Gastroesophageal sphincter (tissue), 4 donors: ENCODE measurements around the gene TSPAN15. TPM values are rescaled to one million over a fixed set of nuclear protein-coding genes. Genes with fewer than 3 reads are reported as not detected.

Experiments used
- ATAC-seq: fragments of 150-250 bp; one replicate; pipeline ENCODE4 v1.9.1; 2016; ENCODE audit warnings: mild to moderate bottlenecking, moderate library complexity
- H3K27ac ChIP-seq, 4 donors: fragments of 200-600 bp; sonication (generic) in 3 of 4; 1 replicate in 3 of 4; 2 replicates in 1 of 4; pipeline ENCODE4 v1.5.1; 2016 to 2019
- H3K27me3 ChIP-seq: fragments of 200-600 bp; sonication (generic); one replicate; pipeline ENCODE4 v1.5.1; 2019
- H3K36me3 ChIP-seq, 2 donors: fragments of 200-600 bp; sonication (generic); one replicate each; pipeline ENCODE4 v1.5.1; 2019; ENCODE audit warnings: control low read depth in 1 of 2
- H3K4me1 ChIP-seq, 3 donors: fragments of 200-600 bp; sonication (generic); 1 replicate in 2 of 3; 2 replicates in 1 of 3; pipeline ENCODE4 v1.5.1; 2016 to 2019; ENCODE audit warnings: control low read depth in 2 of 3
- H3K4me3 ChIP-seq, 2 donors: fragments of 200-600 bp; sonication (generic); one replicate each; pipeline ENCODE4 v1.5.1; 2019; ENCODE audit warnings: mild to moderate bottlenecking in 1 of 2, moderate library complexity in 1 of 2
- H3K9me3 ChIP-seq, 3 donors: fragments of 200-600 bp; sonication (generic); one replicate each; pipeline ENCODE4 v1.5.1; 2017 to 2019; ENCODE audit warnings: control low read depth in 2 of 3
- CTCF ChIP-seq, 4 experiments: fragments of 200-600 bp in 2 of 4; fragments of 450-650 bp in 2 of 4; sonication (generic) in 1 of 4; IDR thresholded peaks; one replicate each; pipeline ENCODE4 v1.5.1; 2017 to 2019; ENCODE audit warnings: antibody characterized with exemption in 4 of 4, mild to moderate bottlenecking in 2 of 4, moderate library complexity in 2 of 4
- EP300 ChIP-seq: sonication (generic); formaldehyde crosslinking; IDR thresholded peaks from one replicate; pipeline ENCODE4 v1.6.1; 2017; ENCODE audit warnings: antibody characterized with exemption, mild to moderate bottlenecking
- POLR2A ChIP-seq, 2 donors: fragments of 450-650 bp; IDR thresholded peaks; one replicate each; pipeline ENCODE4 v1.6.1; 2017; ENCODE audit warnings: antibody characterized with exemption in 2 of 2, mild to moderate bottlenecking in 2 of 2, moderate library complexity in 1 of 2
- POLR2AphosphoS5 ChIP-seq: sonication (generic); formaldehyde crosslinking; IDR thresholded peaks from one replicate; pipeline ENCODE4 v1.6.1; 2017; ENCODE audit warnings: antibody characterized with exemption
- WGBS, 2 donors: methylation state at CpG; one replicate each; pipeline ENCODE4 v1.1.5; 2018; ENCODE audit warnings: low coverage in 1 of 2; 5-methylcytosine and 5-hydroxymethylcytosine counted together
- total RNA-seq, 4 donors: library from RNA; depleted of rRNA; stranded (reverse); fragments of >200 nt; gene quantifications; one replicate each; pipeline ENCODE4 v1.1.0, GENCODE V29; 2016

Gene TSPAN15
- total RNA-seq, 4 donors from 2014 or later = 51.9 to 66.7 (median 58.1) TPM

GRCh38 chr10:69497611-69498390 is 46.5 kb downstream of the TSPAN15 start:
- no peak overlapping the region for H3K4me3 ChIP-seq
- TF ChIP-seq POLR2A (IDR thresholded peaks at IDR 0.05) = no peak
- TF ChIP-seq EP300 = no peak
- TF ChIP-seq CTCF (IDR thresholded peaks at IDR 0.05) = no peak
- no peak for TF ChIP-seq POLR2AphosphoS5
- no peaks in the 10 kb centered on the region for H3K27me3 ChIP-seq
- H3K9me3 ChIP-seq = no peaks in the 10 kb centered on the region
- peaks cover 2 to 90% (median 9%) of the 10 kb centered on the region in 3 donors for H3K4me1 ChIP-seq
- peak overlapping the region in 3 of 4 donors; percentile 83 to 84 (median 83) for H3K27ac ChIP-seq
- ATAC-seq = no peak
- 58% methylated on average over 7 of the region's 11 CpGs; no CpG with 5 or more reads in 1 of the 2 donors for WGBS, 2 donors
- peaks cover 0 to 18% of the 10 kb centered on the region in 2 donors for H3K36me3 ChIP-seq

GRCh38 chr10:69498711-69499471 is 47.6 kb downstream of the TSPAN15 start:
- Histone ChIP-seq H3K27me3 (no peaks in the 10 kb centered on the region), H3K9me3 (no peaks in the 10 kb centered on the region), H3K36me3 (peaks cover 0 to 29% of the 10 kb centered on the region in 2 donors), H3K27ac (peak overlapping the region; percentile 52 to 84 (median 83)), H3K4me3 (no peak overlapping the region), H3K4me1 (peaks cover 2 to 79% (median 5%) of the 10 kb centered on the region in 3 donors)
- peak; percentile 73 for TF ChIP-seq POLR2AphosphoS5
- no peak for TF ChIP-seq EP300
- peak; percentile 68 for ATAC-seq
- WGBS, 2 donors = 50% methylated on average over 3 of the region's 10 CpGs; no CpG with 5 or more reads in 1 of the 2 donors

GRCh38 chr10:69499726-69500689 is 48.7 kb downstream of the TSPAN15 start:
- TF ChIP-seq POLR2A (IDR thresholded peaks at IDR 0.05) (no peak), POLR2AphosphoS5 (no peak), EP300 (no peak), CTCF (IDR thresholded peaks at IDR 0.05) (no peak)
- no peaks in the 10 kb centered on the region for H3K27me3 ChIP-seq
- WGBS, 2 donors = 73 to 95% methylated on average over 6 to 7 of the region's 9 CpGs
- no peaks in the 10 kb centered on the region for H3K9me3 ChIP-seq
- peaks cover 0 to 39% of the 10 kb centered on the region in 2 donors for H3K36me3 ChIP-seq
- no peak for ATAC-seq
- H3K4me1 ChIP-seq = peaks cover 2 to 68% (median 5%) of the 10 kb centered on the region in 3 donors
- H3K27ac ChIP-seq = peak overlapping the region in 3 of 4 donors; percentile 83 to 84 (median 83)
- H3K4me3 ChIP-seq = no peak overlapping the region

GRCh38 chr10:69500864-69501468 is 49.7 kb downstream of the TSPAN15 start:
- WGBS, 2 donors = 87 to 94% methylated on average over 7 to 11 of the region's 12 CpGs
- H3K4me1 ChIP-seq = peaks cover 2 to 62% (median 5%) of the 10 kb centered on the region in 3 donors

More at GRCh38 chr10:69500864-69501468, 49.7 kb downstream of the TSPAN15 start:
- peak overlapping the region in 3 of 4 donors; percentile 83 to 84 (median 83) for H3K27ac ChIP-seq
- no peaks in the 10 kb centered on the region for H3K9me3 ChIP-seq
- ATAC-seq = no peak
- H3K4me3 ChIP-seq = no peak overlapping the region
- no peaks in the 10 kb centered on the region for H3K27me3 ChIP-seq
- peaks cover 0 to 36% of the 10 kb centered on the region in 2 donors for H3K36me3 ChIP-seq
- TF ChIP-seq POLR2A (IDR thresholded peaks at IDR 0.05) (no peak), POLR2AphosphoS5 (no peak), CTCF (IDR thresholded peaks at IDR 0.05) (no peak), EP300 (no peak)
